ENCODE results near the gene MTHFD2.
A peak's percentile ranks its signal among the peaks of the same experiment; 100 is the strongest.
"Not testable (repeated sequence)": the region's sequence is repeated elsewhere in the genome, so short reads cannot be mapped to it uniquely, and the experiment has no call there.

Gene MTHFD2

GRCh38 chr2:74179063-74179865 is 19.2 kb upstream of the MTHFD2 start:
- Histone ChIP-seq H3K36me3 (ENCODE audit: insufficient read depth, low read length) (no peaks in the 10 kb centered on the region), H3K9me3 (replicated peaks; ENCODE audit: low read length) (no peaks in the 10 kb centered on the region), H3K27me3 (ENCODE audit: control insufficient read depth, insufficient read depth, low read length) (peaks cover 3% of the 10 kb centered on the region), H3K9ac (ENCODE audit: low read depth, low read length) (peak overlapping the region; percentile 94), H3K4me1 (ENCODE audit: control insufficient read depth, insufficient read depth, low read length) (peaks cover 8% of the 10 kb centered on the region), H3K4me2 (ENCODE audit: low read length) (peak overlapping the region; percentile 84), H3K4me3 (ENCODE audit: low read length) (peak overlapping the region; percentile 83)

- Histone ChIP-seq H3K9me3 (replicated peaks; ENCODE audit: low read length) (no peaks in the 10 kb centered on the region), H3K4me2 (ENCODE audit: low read length) (no peak overlapping the region), H3K36me3 (ENCODE audit: insufficient read depth, low read length) (no peaks in the 10 kb centered on the region), H3K27me3 (ENCODE audit: control insufficient read depth, insufficient read depth, low read length) (peaks cover 4% of the 10 kb centered on the region), H3K4me3 (ENCODE audit: low read length) (no peak overlapping the region), H3K4me1 (ENCODE audit: control insufficient read depth, insufficient read depth, low read length) (peaks cover 6% of the 10 kb centered on the region), H3K9ac (ENCODE audit: low read depth, low read length) (no peak overlapping the region)
Observed at GRCh38 chr2:74181739-74182138, 16.7 kb upstream of the MTHFD2 start.

GRCh38 chr2:74183878-74184277 is 14.5 kb upstream of the MTHFD2 start:
- H3K27me3 ChIP-seq (ENCODE audit: control insufficient read depth, insufficient read depth, low read length): peaks cover 4% of the 10 kb centered on the region
- no peaks in the 10 kb centered on the region for H3K9me3 ChIP-seq (replicated peaks; ENCODE audit: low read length)
- H3K4me2 ChIP-seq (ENCODE audit: low read length): no peak overlapping the region
- H3K4me1 ChIP-seq (ENCODE audit: control insufficient read depth, insufficient read depth, low read length): no peaks in the 10 kb centered on the region
- no peak overlapping the region for H3K4me3 ChIP-seq (ENCODE audit: low read length)
- H3K36me3 ChIP-seq (ENCODE audit: insufficient read depth, low read length): no peaks in the 10 kb centered on the region
- no peak overlapping the region for H3K9ac ChIP-seq (ENCODE audit: low read depth, low read length)

- H3K4me2 ChIP-seq (ENCODE audit: low read length): no peak overlapping the region
- no peaks in the 10 kb centered on the region for H3K4me1 ChIP-seq (ENCODE audit: control insufficient read depth, insufficient read depth, low read length)
- no peaks in the 10 kb centered on the region for H3K36me3 ChIP-seq (ENCODE audit: insufficient read depth, low read length)
- H3K27me3 ChIP-seq (ENCODE audit: control insufficient read depth, insufficient read depth, low read length): peaks cover 7% of the 10 kb centered on the region
- H3K9me3 ChIP-seq (replicated peaks; ENCODE audit: low read length): no peaks in the 10 kb centered on the region
- no peak overlapping the region for H3K9ac ChIP-seq (ENCODE audit: low read depth, low read length)
- no peak overlapping the region for H3K4me3 ChIP-seq (ENCODE audit: low read length)
Observed at GRCh38 chr2:74186038-74186437, 12.4 kb upstream of the MTHFD2 start.

GRCh38 chr2:74186706-74187105 is 11.7 kb upstream of the MTHFD2 start:
- not testable (repeated sequence) for H3K4me2 ChIP-seq (ENCODE audit: low read length); H3K9me3 ChIP-seq (replicated peaks; ENCODE audit: low read length); H3K4me1 ChIP-seq (ENCODE audit: control insufficient read depth, insufficient read depth, low read length); H3K27me3 ChIP-seq (ENCODE audit: control insufficient read depth, insufficient read depth, low read length); H3K9ac ChIP-seq (ENCODE audit: low read depth, low read length); H3K4me3 ChIP-seq (ENCODE audit: low read length); H3K36me3 ChIP-seq (ENCODE audit: insufficient read depth, low read length)

- no peaks in the 10 kb centered on the region for H3K9me3 ChIP-seq (replicated peaks; ENCODE audit: low read length)
- H3K4me2 ChIP-seq (ENCODE audit: low read length): no peak overlapping the region
Observed at GRCh38 chr2:74188018-74188601, 10.3 kb upstream of the MTHFD2 start.

GRCh38 chr2:74188696-74189095 is 9.7 kb upstream of the MTHFD2 start:
- H3K9ac ChIP-seq (ENCODE audit: low read depth, low read length): no peak overlapping the region
- no peaks in the 10 kb centered on the region for H3K9me3 ChIP-seq (replicated peaks; ENCODE audit: low read length)
- no peak overlapping the region for H3K4me3 ChIP-seq (ENCODE audit: low read length)
- no peaks in the 10 kb centered on the region for H3K36me3 ChIP-seq (ENCODE audit: insufficient read depth, low read length)
- peaks cover 17% of the 10 kb centered on the region for H3K27me3 ChIP-seq (ENCODE audit: control insufficient read depth, insufficient read depth, low read length)
- no peak overlapping the region for H3K4me2 ChIP-seq (ENCODE audit: low read length)
- no peaks in the 10 kb centered on the region for H3K4me1 ChIP-seq (ENCODE audit: control insufficient read depth, insufficient read depth, low read length)

More at GRCh38 chr2:74188018-74188601, 10.3 kb upstream of the MTHFD2 start:
- no peak overlapping the region for H3K4me3 ChIP-seq (ENCODE audit: low read length)
- H3K36me3 ChIP-seq (ENCODE audit: insufficient read depth, low read length): no peaks in the 10 kb centered on the region
- no peaks in the 10 kb centered on the region for H3K4me1 ChIP-seq (ENCODE audit: control insufficient read depth, insufficient read depth, low read length)
- no peak overlapping the region for H3K9ac ChIP-seq (ENCODE audit: low read depth, low read length)
- peaks cover 17% of the 10 kb centered on the region for H3K27me3 ChIP-seq (ENCODE audit: control insufficient read depth, insufficient read depth, low read length)

- no peak overlapping the region for H3K9ac ChIP-seq (ENCODE audit: low read depth, low read length)
- no peak overlapping the region for H3K4me3 ChIP-seq (ENCODE audit: low read length)
- peaks cover 13% of the 10 kb centered on the region for H3K27me3 ChIP-seq (ENCODE audit: control insufficient read depth, insufficient read depth, low read length)
- H3K9me3 ChIP-seq (replicated peaks; ENCODE audit: low read length): no peaks in the 10 kb centered on the region
- no peaks in the 10 kb centered on the region for H3K36me3 ChIP-seq (ENCODE audit: insufficient read depth, low read length)
- no peaks in the 10 kb centered on the region for H3K4me1 ChIP-seq (ENCODE audit: control insufficient read depth, insufficient read depth, low read length)
- H3K4me2 ChIP-seq (ENCODE audit: low read length): no peak overlapping the region
Observed at GRCh38 chr2:74191596-74192380, 6.6 kb upstream of the MTHFD2 start.

GRCh38 chr2:74194799-74195198 is 3.6 kb upstream of the MTHFD2 start:
- peaks cover 7% of the 10 kb centered on the region for H3K4me1 ChIP-seq (ENCODE audit: control insufficient read depth, insufficient read depth, low read length)
- no peak overlapping the region for H3K4me3 ChIP-seq (ENCODE audit: low read length)

GRCh38 chr2:74197049-74197448 is 1.4 kb upstream of the MTHFD2 start:
- H3K4me2 ChIP-seq (ENCODE audit: low read length): no peak overlapping the region
- no peak overlapping the region for H3K9ac ChIP-seq (ENCODE audit: low read depth, low read length)
- H3K4me3 ChIP-seq (ENCODE audit: low read length): no peak overlapping the region
- no peaks in the 10 kb centered on the region for H3K9me3 ChIP-seq (replicated peaks; ENCODE audit: low read length)
- peaks cover 29% of the 10 kb centered on the region for H3K4me1 ChIP-seq (ENCODE audit: control insufficient read depth, insufficient read depth, low read length)
- peaks cover 4% of the 10 kb centered on the region for H3K27me3 ChIP-seq (ENCODE audit: control insufficient read depth, insufficient read depth, low read length)
- H3K36me3 ChIP-seq (ENCODE audit: insufficient read depth, low read length): no peaks in the 10 kb centered on the region

More at GRCh38 chr2:74194799-74195198, 3.6 kb upstream of the MTHFD2 start:
- H3K9me3 ChIP-seq (replicated peaks; ENCODE audit: low read length): no peaks in the 10 kb centered on the region
- no peak overlapping the region for H3K9ac ChIP-seq (ENCODE audit: low read depth, low read length)
- no peak overlapping the region for H3K4me2 ChIP-seq (ENCODE audit: low read length)
- H3K27me3 ChIP-seq (ENCODE audit: control insufficient read depth, insufficient read depth, low read length): peaks cover 13% of the 10 kb centered on the region
- H3K36me3 ChIP-seq (ENCODE audit: insufficient read depth, low read length): no peaks in the 10 kb centered on the region

- Histone ChIP-seq H3K4me1 (ENCODE audit: control insufficient read depth, insufficient read depth, low read length) (peaks cover 31% of the 10 kb centered on the region), H3K4me3 (ENCODE audit: low read length) (peak overlapping the region; percentile 80), H3K4me2 (ENCODE audit: low read length) (peak overlapping the region; percentile 95), H3K9ac (ENCODE audit: low read depth, low read length) (peak overlapping the region; percentile 90), H3K9me3 (replicated peaks; ENCODE audit: low read length) (no peaks in the 10 kb centered on the region), H3K36me3 (ENCODE audit: insufficient read depth, low read length) (no peaks in the 10 kb centered on the region), H3K27me3 (ENCODE audit: control insufficient read depth, insufficient read depth, low read length) (no peaks in the 10 kb centered on the region)
Observed at GRCh38 chr2:74198023-74198460, 373 bp upstream of the MTHFD2 start.

Measured in skeletal muscle satellite cell (primary cell).